Kidney (tissue), 14 donors: Measurements from ENCODE around the gene BCAS3. TPM values are rescaled to one million over a fixed set of nuclear protein-coding genes. Genes with fewer than 3 reads are reported as not detected.

Experiments used
- DNase-seq, 5 donors: peaks; one replicate each; pipeline ENCODE4 v3.0.0-alpha.2; 2013 to 2020
- FAIRE-seq: peaks from 2 replicates; lab custom pipeline; 2012; peaks lifted over from hg19 to GRCh38; lab: Jason Lieb, UNC
- H3K27ac ChIP-seq, 2 donors: one replicate each; pipeline ENCODE4 v1.7.0; 2013; ENCODE audit warnings: low read depth in 2 of 2, low read length in 2 of 2, inconsistent platforms in 1 of 2
- H3K27me3 ChIP-seq: one replicate; pipeline ENCODE4 v1.7.1; 2013; ENCODE audit warnings: low read length, inconsistent platforms; ENCODE audit not compliant: control insufficient read depth, insufficient read depth
- H3K36me3 ChIP-seq, 3 donors: one replicate each; pipeline versions ENCODE4 v1.7.0 to v1.7.1; 2013; ENCODE audit warnings: low read length in 3 of 3, control low read depth in 1 of 3, inconsistent platforms in 1 of 3; ENCODE audit not compliant: insufficient read depth in 3 of 3, control insufficient read depth in 2 of 3
- H3K4me1 ChIP-seq, 3 donors: one replicate each; pipeline versions ENCODE4 v1.7.0 to v1.7.1; 2013; ENCODE audit warnings: low read length in 3 of 3, inconsistent platforms in 1 of 3, low read depth in 1 of 3; ENCODE audit not compliant: control insufficient read depth in 2 of 3, insufficient read depth in 2 of 3
- H3K4me3 ChIP-seq, 3 donors: one replicate each; pipeline versions ENCODE4 v1.7.0 to v1.8.1; 2013; ENCODE audit warnings: low read length in 3 of 3, control low read depth in 1 of 3, inconsistent platforms in 1 of 3
- H3K9ac ChIP-seq, 3 donors: one replicate each; pipeline versions ENCODE4 v1.7.0 to v1.7.1; 2013; ENCODE audit warnings: low read length in 3 of 3, control low read depth in 1 of 3, inconsistent platforms in 1 of 3
- H3K9me3 ChIP-seq, 3 donors: one replicate each; pipeline versions ENCODE4 v1.7.0 to v1.7.1; 2013; ENCODE audit warnings: low read length in 3 of 3, control low read depth in 1 of 3, inconsistent platforms in 1 of 3; ENCODE audit not compliant: control insufficient read depth in 2 of 3, insufficient read depth in 1 of 3
- CTCF ChIP-seq: IDR thresholded peaks from 3 replicates; pipeline ENCODE4 v1.5.1; 2012; ENCODE audit warnings: mild to moderate bottlenecking, moderate library complexity, borderline replicate concordance; ENCODE audit not compliant: insufficient read depth; ENCODE audit errors: extremely low read depth
- intact Hi-C: fragments of 100-400 bp; cut with DNase I; formaldehyde crosslinking; loops from one replicate; pipeline ENCODE4 v1.11.1; 2022
- polyA plus RNA-seq: library from polyadenylated mRNA; stranded (reverse); fragments of 350-450 nt; fragmentation: Illumina TruSeq; extraction: RNeasy Lipid Tissue Mini Kit (QIAGEN cat#74804); gene quantifications from one replicate; pipeline ENCODE4 v1.2.3, GENCODE V29; 2014; ENCODE audit warnings: low read depth, low replicate concordance; ENCODE audit not compliant: insufficient read depth
- total RNA-seq: library from RNA; stranded (reverse); fragmentation: NEBNext Ultra II Directional; extraction: Animal tissue kit (Norgen Biotek cat#: 25700); gene quantifications from one replicate; pipeline ENCODE4 v1.2.1, GENCODE V29; 2021
- donor health status: control.
- donor health status: control.
- donor health status: control.
- donor health status: control.
- donor health status: control.
- donor health status: DM: yes; HTN: yes; CAD: no.
- donor health status: Normal renal cell carcinoma (clear cell type).

Gene BCAS3
- total and polyA plus RNA-seq, 2 donors from 2014 or later, result 18.3 to 44.1 TPM

- DNase-seq (no peak), FAIRE-seq (no peak)
- no peaks in the 10 kb centered on the region for H3K4me1 ChIP-seq
- no peak overlapping the region for H3K4me3 ChIP-seq
- H3K27ac ChIP-seq, result no peak overlapping the region
- H3K9me3 ChIP-seq, result no peaks in the 10 kb centered on the region
- H3K36me3 ChIP-seq, result no peaks in the 10 kb centered on the region
- intact Hi-C loops, result no loop called here
- no peaks in the 10 kb centered on the region for H3K27me3 ChIP-seq
- TF ChIP-seq CTCF, result no peak
- H3K9ac ChIP-seq, result no peak overlapping the region
Observed at GRCh38 chr17:61279476-61280145, 602.0 kb downstream of the BCAS3 start.

GRCh38 chr17:61280338-61280737 lies 602.7 kb downstream of the BCAS3 start:
- no peak for DNase-seq
- FAIRE-seq, result no peak
- intact Hi-C loops, result no loop called here
- TF ChIP-seq CTCF, result no peak
- H3K9ac ChIP-seq, result no peak overlapping the region
- H3K4me3 ChIP-seq, result no peak overlapping the region
- no peaks in the 10 kb centered on the region for H3K9me3 ChIP-seq
- no peaks in the 10 kb centered on the region for H3K36me3 ChIP-seq
- H3K27me3 ChIP-seq, result no peaks in the 10 kb centered on the region
- peaks cover 0 to 2% (median under 1%) of the 10 kb centered on the region in 3 donors for H3K4me1 ChIP-seq
- no peak overlapping the region for H3K27ac ChIP-seq

GRCh38 chr17:61280851-61281250 lies 603.2 kb downstream of the BCAS3 start:
- Histone ChIP-seq H3K9me3 (no peaks in the 10 kb centered on the region), H3K4me1 (peaks cover 0 to 4% (median 4%) of the 10 kb centered on the region in 3 donors), H3K27me3 (no peaks in the 10 kb centered on the region), H3K27ac (no peak overlapping the region), H3K9ac (no peak overlapping the region), H3K36me3 (no peaks in the 10 kb centered on the region), H3K4me3 (no peak overlapping the region)
- FAIRE-seq, result no peak
- intact Hi-C loops, result no loop called here
- no peak for TF ChIP-seq CTCF
- DNase-seq, result no peak
